ENCODE data around the gene PRKCA.

The PRKCA gene

GRCh38 chr17:66379996-66380395, 77.6 kb downstream of the PRKCA start:
- TF ChIP-seq SIN3A (IDR thresholded peaks at IDR 0.05; ENCODE audit: borderline replicate concordance, insufficient read depth, low read length) (no peak), TAF1 (IDR thresholded peaks at IDR 0.05; ENCODE audit: borderline replicate concordance, insufficient read depth, low read length) (no peak), FOXP2 (optimal IDR thresholded peaks at IDR 0.05; ENCODE audit: borderline replicate concordance, extremely low read depth, extremely low read length, insufficient read depth) (no peak), POLR2AphosphoS5 (IDR thresholded peaks at IDR 0.05; ENCODE audit: low read depth, low read length) (no peak)
- TF ChIP-seq, protein P1, sequence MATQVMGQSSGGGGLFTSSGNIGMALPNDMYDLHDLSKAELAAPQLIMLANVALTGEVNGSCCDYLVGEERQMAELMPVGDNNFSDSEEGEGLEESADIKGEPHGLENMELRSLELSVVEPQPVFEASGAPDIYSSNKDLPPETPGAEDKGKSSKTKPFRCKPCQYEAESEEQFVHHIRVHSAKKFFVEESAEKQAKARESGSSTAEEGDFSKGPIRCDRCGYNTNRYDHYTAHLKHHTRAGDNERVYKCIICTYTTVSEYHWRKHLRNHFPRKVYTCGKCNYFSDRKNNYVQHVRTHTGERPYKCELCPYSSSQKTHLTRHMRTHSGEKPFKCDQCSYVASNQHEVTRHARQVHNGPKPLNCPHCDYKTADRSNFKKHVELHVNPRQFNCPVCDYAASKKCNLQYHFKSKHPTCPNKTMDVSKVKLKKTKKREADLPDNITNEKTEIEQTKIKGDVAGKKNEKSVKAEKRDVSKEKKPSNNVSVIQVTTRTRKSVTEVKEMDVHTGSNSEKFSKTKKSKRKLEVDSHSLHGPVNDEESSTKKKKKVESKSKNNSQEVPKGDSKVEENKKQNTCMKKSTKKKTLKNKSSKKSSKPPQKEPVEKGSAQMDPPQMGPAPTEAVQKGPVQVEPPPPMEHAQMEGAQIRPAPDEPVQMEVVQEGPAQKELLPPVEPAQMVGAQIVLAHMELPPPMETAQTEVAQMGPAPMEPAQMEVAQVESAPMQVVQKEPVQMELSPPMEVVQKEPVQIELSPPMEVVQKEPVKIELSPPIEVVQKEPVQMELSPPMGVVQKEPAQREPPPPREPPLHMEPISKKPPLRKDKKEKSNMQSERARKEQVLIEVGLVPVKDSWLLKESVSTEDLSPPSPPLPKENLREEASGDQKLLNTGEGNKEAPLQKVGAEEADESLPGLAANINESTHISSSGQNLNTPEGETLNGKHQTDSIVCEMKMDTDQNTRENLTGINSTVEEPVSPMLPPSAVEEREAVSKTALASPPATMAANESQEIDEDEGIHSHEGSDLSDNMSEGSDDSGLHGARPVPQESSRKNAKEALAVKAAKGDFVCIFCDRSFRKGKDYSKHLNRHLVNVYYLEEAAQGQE (IDR thresholded peaks at IDR 0.05; ENCODE audit: insufficient read depth in 1 of 2, low read depth in 2 of 2, low read length in 2 of 2), result no peak

DNA sequence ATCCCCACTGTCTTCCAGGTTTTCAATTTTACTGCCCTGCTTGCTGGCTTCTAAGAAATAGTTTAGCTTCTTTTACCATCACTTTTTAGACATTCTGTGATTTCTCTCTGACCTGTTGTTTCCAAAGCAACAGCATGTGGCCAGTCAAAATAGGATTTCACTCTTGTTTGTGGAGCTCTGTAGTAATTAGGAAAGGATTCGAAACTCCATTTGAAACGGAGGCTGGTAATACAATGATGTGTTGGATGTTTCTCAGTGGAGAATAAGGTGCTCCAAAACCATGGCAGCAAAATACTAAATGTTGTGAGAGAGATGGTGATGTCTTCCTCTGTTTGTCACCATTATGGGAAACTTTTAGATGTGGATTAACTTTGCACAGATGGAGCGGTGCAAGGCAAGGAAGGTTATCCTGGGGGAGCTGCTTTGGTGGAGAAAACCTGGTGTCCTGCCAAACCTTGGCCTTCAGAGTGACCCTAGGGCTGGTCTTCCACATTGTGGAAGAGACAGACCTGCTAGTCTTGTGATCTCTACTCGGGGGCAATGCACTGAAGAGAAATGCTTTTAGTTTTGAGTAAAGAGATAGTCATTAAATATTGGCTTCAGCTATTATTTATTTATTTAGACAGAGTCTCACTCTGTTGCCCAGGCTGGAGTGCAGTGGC, 79.4 kb downstream of the PRKCA start:
- TF ChIP-seq FOXP2 (optimal IDR thresholded peaks at IDR 0.05; ENCODE audit: borderline replicate concordance, extremely low read depth, extremely low read length, insufficient read depth), result no peak
- TF ChIP-seq TAF1 (IDR thresholded peaks at IDR 0.05; ENCODE audit: borderline replicate concordance, insufficient read depth, low read length), result no peak
- TF ChIP-seq, protein P1 (IDR thresholded peaks at IDR 0.05; ENCODE audit: insufficient read depth in 1 of 2, low read depth in 2 of 2, low read length in 2 of 2), result no peak
- TF ChIP-seq SIN3A (IDR thresholded peaks at IDR 0.05; ENCODE audit: borderline replicate concordance, insufficient read depth, low read length), result no peak
- TF ChIP-seq POLR2AphosphoS5 (IDR thresholded peaks at IDR 0.05; ENCODE audit: low read depth, low read length), result no peak

DNA sequence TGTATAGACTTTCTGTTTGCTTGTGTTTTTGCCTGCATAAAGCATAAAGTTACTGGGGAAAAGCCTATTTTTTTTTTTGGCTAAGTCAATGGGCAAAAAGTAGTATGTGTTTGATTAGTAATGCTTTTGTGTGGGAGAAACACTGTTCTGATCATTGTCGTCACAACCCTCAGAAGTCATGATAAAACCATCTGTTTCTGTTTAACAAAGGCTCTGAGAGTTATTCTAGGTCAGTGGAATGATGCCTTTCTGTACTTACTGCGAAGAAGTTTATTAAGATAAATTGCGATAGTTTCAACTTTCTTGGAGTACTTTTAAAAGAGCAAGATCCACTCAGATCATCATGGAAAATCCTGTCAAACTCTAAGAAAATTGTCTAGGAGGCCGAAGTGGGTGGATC, 80.9 kb downstream of the PRKCA start:
- TF ChIP-seq, protein P1 (IDR thresholded peaks at IDR 0.05; ENCODE audit: insufficient read depth in 1 of 2, low read depth in 2 of 2, low read length in 2 of 2), result no peak
- TF ChIP-seq FOXP2 (optimal IDR thresholded peaks at IDR 0.05; ENCODE audit: borderline replicate concordance, extremely low read depth, extremely low read length, insufficient read depth), result no peak
- TF ChIP-seq SIN3A (IDR thresholded peaks at IDR 0.05; ENCODE audit: borderline replicate concordance, insufficient read depth, low read length), result no peak
- TF ChIP-seq POLR2AphosphoS5 (IDR thresholded peaks at IDR 0.05; ENCODE audit: low read depth, low read length), result no peak
- no peak for TF ChIP-seq TAF1 (IDR thresholded peaks at IDR 0.05; ENCODE audit: borderline replicate concordance, insufficient read depth, low read length)

- TF ChIP-seq POLR2AphosphoS5 (IDR thresholded peaks at IDR 0.05; ENCODE audit: low read depth, low read length) (no peak), SIN3A (IDR thresholded peaks at IDR 0.05; ENCODE audit: borderline replicate concordance, insufficient read depth, low read length) (no peak), FOXP2 (optimal IDR thresholded peaks at IDR 0.05; ENCODE audit: borderline replicate concordance, extremely low read depth, extremely low read length, insufficient read depth) (no peak), TAF1 (IDR thresholded peaks at IDR 0.05; ENCODE audit: borderline replicate concordance, insufficient read depth, low read length) (no peak)
- TF ChIP-seq, protein P1 (IDR thresholded peaks at IDR 0.05; ENCODE audit: insufficient read depth in 1 of 2, low read depth in 2 of 2, low read length in 2 of 2), result no peak
These were observed 84.3 kb downstream of the PRKCA start for GRCh38 chr17:66386498-66387351.
